ENCODE measurements around the gene RAD54L. TPM values are rescaled to one million over a fixed set of nuclear protein-coding genes. Genes with fewer than 3 reads are reported as not detected.

RAD54L gene
- total and polyA plus RNA-seq, 10 of the 15 experiments (the other 5 are each of a cell fraction or from before 2014, with no cell fraction given) = 12.9 to 54.2 (median 23.6) TPM

- TF ChIP-seq ZNF592 (IDR thresholded peaks at IDR 0.05) (no peak), BMI1 (IDR thresholded peaks at IDR 0.05; ENCODE audit: borderline replicate concordance) (no peak), SP1 (IDR thresholded peaks at IDR 0.05; ENCODE audit: low read depth, low read length) (no peak), CEBPZ (IDR thresholded peaks at IDR 0.05; ENCODE audit: low read depth, low read length) (no peak), NKRF (conservative IDR thresholded peaks at IDR 0.05) (no peak), RELA (IDR thresholded peaks at IDR 0.05; ENCODE audit: borderline replicate concordance, partially characterized antibody) (no peak), ZBTB4 (CRISPR knock-in tag; IDR thresholded peaks at IDR 0.05) (no peak), ZNF24 (IDR thresholded peaks at IDR 0.05) (no peak), ZBTB11 (CRISPR knock-in tag; IDR thresholded peaks at IDR 0.05) (no peak), EP300 (IDR thresholded peaks at IDR 0.05; ENCODE audit: borderline replicate concordance in 1 of 2, control insufficient read depth in 1 of 2, low read depth in 2 of 2, low read length in 2 of 2) (no peak), CEBPB (IDR thresholded peaks at IDR 0.05; ENCODE audit: borderline replicate concordance in 1 of 2, low read depth in 2 of 2, low read length in 2 of 2) (no peak), CHD2 (IDR thresholded peaks at IDR 0.05; ENCODE audit: borderline replicate concordance, low read depth, low read length) (no peak)
Observed at GRCh38 chr1:46310321-46310720, 62.8 kb downstream of the RAD54L start (continued).

Data from GM12878 (cell line).